ENCODE data around the gene MFSD6L. TPM values are rescaled to one million over a fixed set of nuclear protein-coding genes. Genes with fewer than 3 reads are reported as not detected.

The MFSD6L gene
- total and polyA plus RNA-seq, 10 of the 15 experiments (the other 5 are each of a cell fraction or from before 2014, with no cell fraction given), result 0.39 to 3.1 (median 1.1) TPM

GRCh38 chr17:8782176-8782575, 17.0 kb downstream of the MFSD6L start:
- no peaks in the 10 kb centered on the region for H3K79me2 ChIP-seq (ENCODE audit: control insufficient read depth, insufficient read depth, low read length)
- H3K36me3 ChIP-seq (ENCODE audit: control insufficient read depth in 2 of 2, insufficient read depth in 2 of 2, low read length in 1 of 2), result no peaks in the 10 kb centered on the region
- no peak overlapping the region for H2AFZ ChIP-seq (ENCODE audit: control insufficient read depth, low read depth, low read length)
- in situ Hi-C loops (cut with MboI) (no loop called here), intact Hi-C loops (cut with micrococcal nuclease; ENCODE audit: unreplicated experiment) (no loop called here)
- FAIRE-seq, result no peak
- ChIA-PET POLR2A (interaction anchor here (0.6 kb wide), 1 partner anchor 407 kb away, joined by 3 read pairs; no protein-coding TSS in a partner anchor), RAD21 (ENCODE audit: unreplicated experiment) (no interaction called here), CTCF (interaction anchor here (0.6 to 3.0 kb wide), 5 partner anchors 110 to 372 kb away, joined by 3 to 7 read pairs (median 4); no protein-coding TSS in a partner anchor), SMC1A (ENCODE audit: uncharacterized antibody, unreplicated experiment) (interaction anchor here (1.0 to 1.2 kb wide), 2 partner anchors 28 to 372 kb away, joined by 3 read pairs; no protein-coding TSS in a partner anchor)
- TF ChIP-seq CEBPB (IDR thresholded peaks at IDR 0.05; ENCODE audit: borderline replicate concordance in 1 of 2, low read depth in 2 of 2, low read length in 2 of 2) (no peak), TARDBP (IDR thresholded peaks at IDR 0.05; ENCODE audit: borderline replicate concordance) (no peak), TAF1 (IDR thresholded peaks at IDR 0.05; ENCODE audit: borderline replicate concordance, low read depth, low read length) (no peak), BRCA1 (IDR thresholded peaks at IDR 0.05; ENCODE audit: low read depth, low read length) (no peak), ZNF384 (IDR thresholded peaks at IDR 0.05; ENCODE audit: borderline replicate concordance, low read depth, low read length) (no peak), PKNOX1 (IDR thresholded peaks at IDR 0.05) (no peak), DPF2 (IDR thresholded peaks at IDR 0.05) (no peak), RBBP5 (conservative IDR thresholded peaks at IDR 0.05) (no peak), NR2F1 (conservative IDR thresholded peaks at IDR 0.05) (no peak), RAD21 (IDR thresholded peaks at IDR 0.05; ENCODE audit: insufficient read depth, low read depth, low read length) (no peak), GATAD2B (conservative IDR thresholded peaks at IDR 0.05; ENCODE audit: low read depth) (no peak), ZBED1 (IDR thresholded peaks at IDR 0.05; ENCODE audit: borderline replicate concordance) (no peak), ZNF592 (IDR thresholded peaks at IDR 0.05) (no peak), SREBF1 (IDR thresholded peaks at IDR 0.05; ENCODE audit: low read length) (no peak)
- TF ChIP-seq, protein P1, sequence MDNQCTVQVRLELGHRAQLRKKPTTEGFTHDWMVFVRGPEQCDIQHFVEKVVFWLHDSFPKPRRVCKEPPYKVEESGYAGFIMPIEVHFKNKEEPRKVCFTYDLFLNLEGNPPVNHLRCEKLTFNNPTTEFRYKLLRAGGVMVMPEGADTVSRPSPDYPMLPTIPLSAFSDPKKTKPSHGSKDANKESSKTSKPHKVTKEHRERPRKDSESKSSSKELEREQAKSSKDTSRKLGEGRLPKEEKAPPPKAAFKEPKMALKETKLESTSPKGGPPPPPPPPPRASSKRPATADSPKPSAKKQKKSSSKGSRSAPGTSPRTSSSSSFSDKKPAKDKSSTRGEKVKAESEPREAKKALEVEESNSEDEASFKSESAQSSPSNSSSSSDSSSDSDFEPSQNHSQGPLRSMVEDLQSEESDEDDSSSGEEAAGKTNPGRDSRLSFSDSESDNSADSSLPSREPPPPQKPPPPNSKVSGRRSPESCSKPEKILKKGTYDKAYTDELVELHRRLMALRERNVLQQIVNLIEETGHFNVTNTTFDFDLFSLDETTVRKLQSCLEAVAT (IDR thresholded peaks at IDR 0.05), result no peak
- TF ChIP-seq, protein P2, sequence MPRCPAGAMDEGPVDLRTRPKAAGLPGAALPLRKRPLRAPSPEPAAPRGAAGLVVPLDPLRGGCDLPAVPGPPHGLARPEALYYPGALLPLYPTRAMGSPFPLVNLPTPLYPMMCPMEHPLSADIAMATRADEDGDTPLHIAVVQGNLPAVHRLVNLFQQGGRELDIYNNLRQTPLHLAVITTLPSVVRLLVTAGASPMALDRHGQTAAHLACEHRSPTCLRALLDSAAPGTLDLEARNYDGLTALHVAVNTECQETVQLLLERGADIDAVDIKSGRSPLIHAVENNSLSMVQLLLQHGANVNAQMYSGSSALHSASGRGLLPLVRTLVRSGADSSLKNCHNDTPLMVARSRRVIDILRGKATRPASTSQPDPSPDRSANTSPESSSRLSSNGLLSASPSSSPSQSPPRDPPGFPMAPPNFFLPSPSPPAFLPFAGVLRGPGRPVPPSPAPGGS (IDR thresholded peaks at IDR 0.05; ENCODE audit: borderline replicate concordance, insufficient read depth, low read depth, low read length, poor library complexity, severe bottlenecking), result no peak
- DNase-seq (ENCODE audit: low read depth, low spot score), result no peak
- no peaks in the 10 kb centered on the region for H4K20me1 ChIP-seq (ENCODE audit: control insufficient read depth, insufficient read depth)
- H3K27me3 ChIP-seq (replicated peaks in 1 of 2; ENCODE audit: control insufficient read depth in 2 of 2, insufficient read depth in 2 of 2, low read length in 1 of 2), result no peaks in the 10 kb centered on the region
- BruUV-seq (replicated peaks), result no TSS peak
- no peaks in the 10 kb centered on the region for H3K4me1 ChIP-seq (ENCODE audit: control insufficient read depth, insufficient read depth, low read length)
- WGBS (ENCODE audit: insufficient coverage, insufficient replicate concordance, low lambda C conversion rate, missing lambda C conversion rate), result 100% methylated on average over 1 of the region's 1 CpG
- H3K4me2 ChIP-seq (ENCODE audit: control insufficient read depth, insufficient read depth), result no peak overlapping the region
- no peak overlapping the region for H3K9ac ChIP-seq (ENCODE audit: control insufficient read depth, insufficient read depth, low read length)
- no peak overlapping the region for H3K4me3 ChIP-seq
- H3K9me3 ChIP-seq (replicated peaks; ENCODE audit: control insufficient read depth, insufficient read depth, low read length), result no peaks in the 10 kb centered on the region
- no peak for ATAC-seq
- no peak overlapping the region for H3K27ac ChIP-seq (ENCODE audit: control insufficient read depth, insufficient read depth)
